Measurements from ENCODE around the gene SQOR.

DNA sequence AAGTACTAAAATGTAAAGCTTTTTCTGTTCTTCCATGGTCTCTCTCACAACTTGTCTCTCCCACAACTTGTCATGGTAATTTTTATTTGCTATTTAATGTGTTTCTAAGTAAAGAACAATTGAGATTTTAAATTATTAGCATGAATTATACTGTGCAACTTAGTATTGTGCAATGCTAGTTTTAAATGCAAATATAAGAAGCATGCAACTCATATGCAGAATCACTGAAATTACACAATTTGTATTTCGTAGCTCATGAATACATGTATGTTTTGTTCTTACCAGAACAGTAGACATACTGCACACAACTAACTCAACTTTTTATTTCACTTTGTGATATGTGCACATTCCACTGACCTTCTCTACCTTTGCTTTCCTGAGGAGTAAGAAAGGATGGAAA lies 96.5 kb downstream of the SQOR start:
- TF ChIP-seq, protein P1, sequence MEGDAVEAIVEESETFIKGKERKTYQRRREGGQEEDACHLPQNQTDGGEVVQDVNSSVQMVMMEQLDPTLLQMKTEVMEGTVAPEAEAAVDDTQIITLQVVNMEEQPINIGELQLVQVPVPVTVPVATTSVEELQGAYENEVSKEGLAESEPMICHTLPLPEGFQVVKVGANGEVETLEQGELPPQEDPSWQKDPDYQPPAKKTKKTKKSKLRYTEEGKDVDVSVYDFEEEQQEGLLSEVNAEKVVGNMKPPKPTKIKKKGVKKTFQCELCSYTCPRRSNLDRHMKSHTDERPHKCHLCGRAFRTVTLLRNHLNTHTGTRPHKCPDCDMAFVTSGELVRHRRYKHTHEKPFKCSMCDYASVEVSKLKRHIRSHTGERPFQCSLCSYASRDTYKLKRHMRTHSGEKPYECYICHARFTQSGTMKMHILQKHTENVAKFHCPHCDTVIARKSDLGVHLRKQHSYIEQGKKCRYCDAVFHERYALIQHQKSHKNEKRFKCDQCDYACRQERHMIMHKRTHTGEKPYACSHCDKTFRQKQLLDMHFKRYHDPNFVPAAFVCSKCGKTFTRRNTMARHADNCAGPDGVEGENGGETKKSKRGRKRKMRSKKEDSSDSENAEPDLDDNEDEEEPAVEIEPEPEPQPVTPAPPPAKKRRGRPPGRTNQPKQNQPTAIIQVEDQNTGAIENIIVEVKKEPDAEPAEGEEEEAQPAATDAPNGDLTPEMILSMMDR (IDR thresholded peaks at IDR 0.05), result no peak
- TF ChIP-seq POLR2A (IDR thresholded peaks at IDR 0.05; ENCODE audit: low read depth) (no peak), EP300 (IDR thresholded peaks at IDR 0.05) (no peak)
